NCI-H1694 treated with DMSO at 0.1 percent for 48 hours (cell line): ENCODE data around the gene GSAP.
"Not testable (repeated sequence)": the region's sequence is repeated elsewhere in the genome, so short reads cannot be mapped to it uniquely, and the experiment has no call there.

Experiments
- DNase-seq: peaks from one replicate; lab custom pipeline; 2025; lab: John Stamatoyannopoulos, UW

GSAP gene

GRCh38 chr7:77415823-77416620, at the start of gene GSAP:
Gene GSAP (minus strand): TSS chr7:77416349. CDS start chr7:77416321, 28 bp downstream.
- no peak for DNase-seq

GRCh38 chr7:77465256-77465655, 49.1 kb upstream of the GSAP start:
- no peak for DNase-seq

GRCh38 chr7:77464589-77464988, 48.4 kb upstream of the GSAP start:
- no peak for DNase-seq

- DNase-seq, result not testable (repeated sequence)
Measured at GRCh38 chr7:77463632-77464031, 47.5 kb upstream of the GSAP start.

- no peak for DNase-seq
Measured at GRCh38 chr7:77461842-77462241, 45.7 kb upstream of the GSAP start.

- DNase-seq, result no peak
Measured at GRCh38 chr7:77461246-77461645, 45.1 kb upstream of the GSAP start.

- DNase-seq, result no peak
Measured at GRCh38 chr7:77460057-77460486, 43.9 kb upstream of the GSAP start.

GRCh38 chr7:77459311-77459726, 43.2 kb upstream of the GSAP start:
- no peak for DNase-seq

- no peak for DNase-seq
Measured at GRCh38 chr7:77458786-77459185, 42.6 kb upstream of the GSAP start.

GRCh38 chr7:77457779-77458178, 41.6 kb upstream of the GSAP start:
- DNase-seq, result no peak

GRCh38 chr7:77456696-77457095, 40.5 kb upstream of the GSAP start:
- no peak for DNase-seq

- DNase-seq, result no peak
Measured at GRCh38 chr7:77455321-77455720, 39.2 kb upstream of the GSAP start.

- no peak for DNase-seq
Measured at GRCh38 chr7:77454802-77455201, 38.7 kb upstream of the GSAP start.

GRCh38 chr7:77453531-77453930, 37.4 kb upstream of the GSAP start:
- DNase-seq, result no peak

GRCh38 chr7:77451950-77452349, 35.8 kb upstream of the GSAP start:
- not testable (repeated sequence) for DNase-seq

- no peak for DNase-seq
Measured at GRCh38 chr7:77450613-77451012, 34.5 kb upstream of the GSAP start.

GRCh38 chr7:77450054-77450453, 33.9 kb upstream of the GSAP start:
- DNase-seq, result no peak

GRCh38 chr7:77447616-77448015, 31.5 kb upstream of the GSAP start:
- no peak for DNase-seq

GRCh38 chr7:77444123-77444522, 28.0 kb upstream of the GSAP start:
- DNase-seq, result no peak

GRCh38 chr7:77443042-77443441, 26.9 kb upstream of the GSAP start:
- no peak for DNase-seq

- no peak for DNase-seq
Measured at GRCh38 chr7:77442636-77443035, 26.5 kb upstream of the GSAP start.

GRCh38 chr7:77441046-77441445, 24.9 kb upstream of the GSAP start:
- DNase-seq, result no peak

GRCh38 chr7:77439572-77439971, 23.4 kb upstream of the GSAP start:
- no peak for DNase-seq

GRCh38 chr7:77438131-77438530, 22.0 kb upstream of the GSAP start:
- no peak for DNase-seq
